ENCODE measurements around the gene CD244. TPM values are rescaled to one million over a fixed set of nuclear protein-coding genes. Genes with fewer than 3 reads are reported as not detected.
A peak's percentile ranks its signal among the peaks of the same experiment; 100 is the strongest.

The CD244 gene
- total RNA-seq, 1 experiment from 2014 or later = not detected

DNA sequence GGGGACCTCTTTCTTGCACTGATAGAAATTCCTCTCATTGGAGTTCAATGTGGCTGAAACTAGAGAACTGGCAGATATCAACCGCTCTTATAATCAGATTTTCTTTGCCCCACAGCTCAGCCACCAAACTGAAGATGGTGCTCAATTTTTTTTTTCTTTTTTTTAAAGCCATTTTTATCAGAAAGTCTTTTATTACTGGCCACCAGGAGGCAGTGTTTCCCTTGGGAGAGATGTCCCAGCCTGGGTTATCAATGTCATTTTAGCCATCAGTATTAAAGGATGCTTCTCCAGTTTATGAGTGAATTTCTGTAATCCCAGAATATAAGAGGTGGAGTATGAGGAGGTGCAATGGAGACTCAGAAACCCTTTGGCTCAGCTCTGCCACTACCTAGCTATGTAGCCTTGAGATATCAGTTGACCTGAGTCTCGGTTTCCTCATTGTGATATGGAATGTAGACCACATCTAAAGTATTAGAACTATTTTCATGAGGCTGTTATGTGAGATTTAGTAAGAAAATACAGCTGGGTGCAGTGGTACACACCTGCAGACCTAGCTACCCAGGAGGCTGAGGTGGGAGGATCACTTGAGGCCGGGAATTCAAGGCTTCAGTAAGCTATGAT, 27.6 kb downstream of the CD244 start:
- H3K36me3 ChIP-seq (ENCODE audit: low read depth) = no peaks in the 10 kb centered on the region
- POLR2A ChIA-PET (ENCODE audit: unreplicated experiment) = interaction anchor here (0.6 kb wide), 1 partner anchor 155 kb away, joined by 3 read pairs; no protein-coding TSS in a partner anchor

GRCh38 chr1:160830321-160831153, 32.1 kb downstream of the CD244 start:
- H4K20me1 ChIP-seq (ENCODE audit: insufficient read depth) = no peaks in the 10 kb centered on the region
- H3K79me2 ChIP-seq (ENCODE audit: low read depth) = no peaks in the 10 kb centered on the region
- no peaks in the 10 kb centered on the region for H3K27me3 ChIP-seq (ENCODE audit: insufficient read depth, low read depth)
- ChIA-PET POLR2A (ENCODE audit: unreplicated experiment) (no interaction called here), CTCF (interaction anchor here (0.5 kb wide), 1 partner anchor 24 kb away, joined by 6 read pairs; no protein-coding TSS in a partner anchor)
- H2AFZ ChIP-seq = no peak overlapping the region
- peak; percentile 48 to 64 for DNase-seq
- no peak overlapping the region for H3K4me2 ChIP-seq
- no peak overlapping the region for H3K4me3 ChIP-seq
- no TSS peak for BruUV-seq (replicated peaks)
- intact Hi-C loops (cut with micrococcal nuclease; ENCODE audit: unreplicated experiment) = loop anchor here (1.0 kb wide), 2 partner anchors 49 to 82 kb away; no protein-coding TSS in a partner anchor
- H3K9me3 ChIP-seq (ENCODE audit: insufficient read depth, low read depth) = no peaks in the 10 kb centered on the region
- no peaks in the 10 kb centered on the region for H3K9me2 ChIP-seq (ENCODE audit: insufficient read depth)
- peaks cover 20% of the 10 kb centered on the region; the same call in 1 of the 2 replicates for H3F3A ChIP-seq (ENCODE audit: insufficient read depth, low read depth)
- peak; percentile 87 for TF ChIP-seq CTCF (conservative IDR thresholded peaks at IDR 0.05)
- TF ChIP-seq EZH2 (IDR thresholded peaks at IDR 0.05; ENCODE audit: low read depth) = no peak
- peaks cover 28% of the 10 kb centered on the region for H3K4me1 ChIP-seq (replicated peaks; ENCODE audit: insufficient read depth)
- no peaks in the 10 kb centered on the region for H3K36me3 ChIP-seq (ENCODE audit: low read depth)
- H3K27ac ChIP-seq = no peak overlapping the region

More for the DNA sequence above, 27.6 kb downstream of the CD244 start:
- Histone ChIP-seq H3K79me2 (ENCODE audit: low read depth) (no peaks in the 10 kb centered on the region), H3K9me3 (ENCODE audit: insufficient read depth, low read depth) (no peaks in the 10 kb centered on the region), H3K4me3 (no peak overlapping the region), H3F3A (ENCODE audit: insufficient read depth, low read depth) (peaks cover 4% of the 10 kb centered on the region; the same call in 1 of the 2 replicates), H3K9me2 (ENCODE audit: insufficient read depth) (no peaks in the 10 kb centered on the region), H2AFZ (no peak overlapping the region), H4K20me1 (ENCODE audit: insufficient read depth) (no peaks in the 10 kb centered on the region), H3K27me3 (ENCODE audit: insufficient read depth, low read depth) (no peaks in the 10 kb centered on the region), H3K27ac (no peak overlapping the region), H3K4me1 (replicated peaks; ENCODE audit: insufficient read depth) (peaks cover 4% of the 10 kb centered on the region; the same call in 1 of the 2 replicates), H3K4me2 (no peak overlapping the region)
- no TSS peak for BruUV-seq (replicated peaks)
- CTCF ChIA-PET = interaction anchor here (0.6 to 1.9 kb wide), 4 partner anchors 39 to 155 kb away, joined by 3 to 5 read pairs (median 4); partner anchors contain the start of gene LY9
- DNase-seq = peak in 1 of 2 experiments; percentile 35
- TF ChIP-seq CTCF (conservative IDR thresholded peaks at IDR 0.05) (peak; percentile 93), EZH2 (IDR thresholded peaks at IDR 0.05; ENCODE audit: low read depth) (no peak)
- intact Hi-C loops (cut with micrococcal nuclease; ENCODE audit: unreplicated experiment) = loop anchor here (1.0 to 5.0 kb wide), 4 partner anchors 108 to 304 kb away; no protein-coding TSS in a partner anchor

- TF ChIP-seq CTCF (conservative IDR thresholded peaks at IDR 0.05) (no peak), EZH2 (IDR thresholded peaks at IDR 0.05; ENCODE audit: low read depth) (no peak)
- ChIA-PET CTCF (no interaction called here), POLR2A (ENCODE audit: unreplicated experiment) (no interaction called here)
- Histone ChIP-seq H3K4me1 (replicated peaks; ENCODE audit: insufficient read depth) (peaks cover 34% of the 10 kb centered on the region), H3K4me3 (no peak overlapping the region), H3F3A (ENCODE audit: insufficient read depth, low read depth) (peaks cover 20% of the 10 kb centered on the region; the same call in 1 of the 2 replicates), H4K20me1 (ENCODE audit: insufficient read depth) (no peaks in the 10 kb centered on the region), H3K4me2 (no peak overlapping the region), H3K27ac (no peak overlapping the region), H3K9me3 (ENCODE audit: insufficient read depth, low read depth) (no peaks in the 10 kb centered on the region), H3K79me2 (ENCODE audit: low read depth) (no peaks in the 10 kb centered on the region), H2AFZ (no peak overlapping the region), H3K36me3 (ENCODE audit: low read depth) (no peaks in the 10 kb centered on the region), H3K9me2 (ENCODE audit: insufficient read depth) (no peaks in the 10 kb centered on the region), H3K27me3 (ENCODE audit: insufficient read depth, low read depth) (no peaks in the 10 kb centered on the region)
- no TSS peak for BruUV-seq (replicated peaks)
- DNase-seq = no peak
- intact Hi-C loops (cut with micrococcal nuclease; ENCODE audit: unreplicated experiment) = loop anchor here (1.0 kb wide), 2 partner anchors 48 to 81 kb away; no protein-coding TSS in a partner anchor
These were observed 32.9 kb downstream of the CD244 start for GRCh38 chr1:160829766-160830165.

Measured in PC-9 (cell line).